Osteocyte (in vitro differentiated cells): Measurements from ENCODE around the gene HSD11B2. TPM values are rescaled to one million over a fixed set of nuclear protein-coding genes. Genes with fewer than 3 reads are reported as not detected.

Experiments used
- DNase-seq: peaks from one replicate; pipeline ENCODE4 v3.0.0; 2021; ENCODE audit warnings: mixed read lengths; ENCODE audit not compliant: unreplicated experiment; ENCODE audit errors: extremely low spot score
- H3K27ac Mint-ChIP-seq: one replicate; pipeline ENCODE4 v1.8.0; 2021; ENCODE audit warnings: mild to moderate bottlenecking, mixed read lengths; ENCODE audit not compliant: unreplicated experiment
- H3K27me3 Mint-ChIP-seq: one replicate; pipeline ENCODE4 v1.8.0; 2021; ENCODE audit warnings: mixed read lengths; ENCODE audit not compliant: unreplicated experiment
- H3K36me3 Mint-ChIP-seq: one replicate; pipeline ENCODE4 v1.8.0; 2021; ENCODE audit warnings: mixed read lengths; ENCODE audit not compliant: unreplicated experiment
- H3K4me1 Mint-ChIP-seq: one replicate; pipeline ENCODE4 v1.8.0; 2021; ENCODE audit warnings: mixed read lengths; ENCODE audit not compliant: unreplicated experiment
- H3K4me3 Mint-ChIP-seq: one replicate; pipeline ENCODE4 v1.8.0; 2021; ENCODE audit warnings: mild to moderate bottlenecking, moderate library complexity, mixed read lengths; ENCODE audit not compliant: unreplicated experiment
- H3K9me3 Mint-ChIP-seq: one replicate; pipeline ENCODE4 v1.8.0; 2021; ENCODE audit warnings: mixed read lengths; ENCODE audit not compliant: unreplicated experiment
- total RNA-seq: library from RNA; stranded (reverse); gene quantifications from 2 replicates; pipeline ENCODE4 v1.2.1, GENCODE V29; 2021
- TF ChIP-seq, protein P1 (sequence below): fragments of 200-600 bp; sonication (generic); IDR thresholded peaks from 2 replicates; pipeline ENCODE4 v1.5.0; 2021; ENCODE audit warnings: antibody characterized with exemption, mild to moderate bottlenecking, moderate library complexity

The HSD11B2 gene
- total RNA-seq, 1 donor from 2014 or later = 0.40 TPM

GRCh38 chr16:67471758-67472384 lies 41.0 kb downstream of the HSD11B2 start:
- TF ChIP-seq, protein P1, sequence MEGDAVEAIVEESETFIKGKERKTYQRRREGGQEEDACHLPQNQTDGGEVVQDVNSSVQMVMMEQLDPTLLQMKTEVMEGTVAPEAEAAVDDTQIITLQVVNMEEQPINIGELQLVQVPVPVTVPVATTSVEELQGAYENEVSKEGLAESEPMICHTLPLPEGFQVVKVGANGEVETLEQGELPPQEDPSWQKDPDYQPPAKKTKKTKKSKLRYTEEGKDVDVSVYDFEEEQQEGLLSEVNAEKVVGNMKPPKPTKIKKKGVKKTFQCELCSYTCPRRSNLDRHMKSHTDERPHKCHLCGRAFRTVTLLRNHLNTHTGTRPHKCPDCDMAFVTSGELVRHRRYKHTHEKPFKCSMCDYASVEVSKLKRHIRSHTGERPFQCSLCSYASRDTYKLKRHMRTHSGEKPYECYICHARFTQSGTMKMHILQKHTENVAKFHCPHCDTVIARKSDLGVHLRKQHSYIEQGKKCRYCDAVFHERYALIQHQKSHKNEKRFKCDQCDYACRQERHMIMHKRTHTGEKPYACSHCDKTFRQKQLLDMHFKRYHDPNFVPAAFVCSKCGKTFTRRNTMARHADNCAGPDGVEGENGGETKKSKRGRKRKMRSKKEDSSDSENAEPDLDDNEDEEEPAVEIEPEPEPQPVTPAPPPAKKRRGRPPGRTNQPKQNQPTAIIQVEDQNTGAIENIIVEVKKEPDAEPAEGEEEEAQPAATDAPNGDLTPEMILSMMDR = no peak
- Mint-ChIP-seq H3K36me3 (peaks cover 3% of the 10 kb centered on the region), H3K9me3 (no peaks in the 10 kb centered on the region), H3K27me3 (no peaks in the 10 kb centered on the region), H3K27ac (no peak overlapping the region), H3K4me3 (no peak overlapping the region), H3K4me1 (peaks cover 13% of the 10 kb centered on the region)
- DNase-seq = no peak

- H3K9me3 Mint-ChIP-seq = no peaks in the 10 kb centered on the region
- H3K4me1 Mint-ChIP-seq = peaks cover 27% of the 10 kb centered on the region
- H3K27ac Mint-ChIP-seq = no peak overlapping the region
- no peak for DNase-seq
- H3K4me3 Mint-ChIP-seq = no peak overlapping the region
- TF ChIP-seq, protein P1 = no peak
- H3K27me3 Mint-ChIP-seq = no peaks in the 10 kb centered on the region
- H3K36me3 Mint-ChIP-seq = peaks cover 7% of the 10 kb centered on the region
Measured at GRCh38 chr16:67474551-67475455, 43.9 kb downstream of the HSD11B2 start.

DNA sequence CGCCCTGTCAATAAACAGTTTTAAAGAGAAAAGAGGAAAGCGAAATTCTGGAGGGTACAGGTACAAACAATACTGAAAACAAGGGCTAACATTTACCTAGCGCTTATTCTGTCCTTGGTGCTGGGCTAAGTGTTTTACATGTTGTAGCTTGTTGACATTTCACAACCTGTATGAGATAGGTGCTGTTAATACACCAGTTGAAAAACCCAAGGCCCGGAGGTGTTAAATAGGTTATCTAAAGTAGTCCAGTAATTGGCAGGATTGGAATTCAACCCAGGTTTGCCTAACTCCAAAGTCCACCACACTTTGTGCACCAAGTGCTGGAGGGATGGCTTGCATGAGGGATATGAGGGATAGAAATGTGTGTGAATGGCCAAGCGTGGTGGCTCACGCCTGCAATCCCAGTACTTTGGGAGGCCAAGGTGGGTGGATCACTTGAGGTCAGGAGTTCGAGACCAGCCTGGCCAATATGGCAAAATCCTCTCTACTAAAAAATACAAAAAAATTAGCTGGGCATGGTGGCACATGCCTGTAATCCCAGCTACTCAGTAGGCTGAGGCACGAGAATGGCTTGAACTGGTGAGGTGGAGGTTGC lies 47.1 kb downstream of the HSD11B2 start:
- Mint-ChIP-seq H3K4me3 (no peak overlapping the region), H3K4me1 (peaks cover 30% of the 10 kb centered on the region), H3K27ac (no peak overlapping the region), H3K9me3 (no peaks in the 10 kb centered on the region), H3K36me3 (peaks cover 7% of the 10 kb centered on the region), H3K27me3 (no peaks in the 10 kb centered on the region)
- TF ChIP-seq, protein P1 = no peak
- no peak for DNase-seq

DNA sequence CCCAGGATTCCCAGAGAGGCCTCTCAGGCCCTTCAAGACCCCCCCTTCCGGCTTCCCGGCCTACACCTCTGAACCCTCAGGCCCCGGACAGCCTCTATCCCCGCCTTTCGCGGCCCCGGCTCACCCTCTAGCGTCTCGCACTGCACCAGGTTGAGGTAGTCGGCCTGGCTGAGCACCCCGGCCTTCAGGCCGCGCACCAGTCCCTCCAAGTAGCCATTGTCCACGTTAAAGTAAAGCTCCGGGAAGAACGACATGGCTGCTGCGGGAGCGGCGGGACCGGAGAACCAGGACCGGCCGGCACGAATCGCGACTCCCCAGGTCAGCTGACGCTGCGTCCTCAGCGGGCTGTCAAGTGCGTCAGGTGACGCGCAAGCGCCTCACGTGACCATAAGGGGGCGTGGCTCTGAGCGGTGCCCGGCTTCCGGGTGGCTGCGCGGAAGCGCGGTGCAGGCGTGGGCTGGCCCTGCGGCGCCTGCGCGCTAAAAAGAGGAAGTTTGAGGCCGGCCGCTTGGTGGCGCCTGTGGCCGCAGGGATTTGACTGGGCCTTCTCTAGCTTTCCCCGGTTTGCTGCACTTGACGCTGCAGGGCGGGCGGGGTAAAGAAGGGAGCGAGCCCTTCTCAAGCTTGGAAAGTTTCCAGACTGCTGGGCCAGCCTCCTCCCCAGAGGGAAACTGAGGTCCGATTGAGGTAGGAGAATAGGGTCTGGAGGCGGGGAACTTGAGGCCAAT lies 50.1 kb downstream of the HSD11B2 start, which contains the start of gene ATP6V0D1:
TSS of gene ATP6V0D1 (minus strand) at position 325 of the 728 bp plus-strand sequence. CDS start at position 254, 71 bp downstream.
- TF ChIP-seq, protein P1 = peak; percentile 90
- Mint-ChIP-seq H3K36me3 (peaks cover 4% of the 10 kb centered on the region), H3K9me3 (no peaks in the 10 kb centered on the region), H3K27ac (peak within 1 kb of the TSS; percentile 99), H3K4me1 (peaks cover 30% of the 10 kb centered on the region), H3K4me3 (peak within 1 kb of the TSS; percentile 97), H3K27me3 (no peaks in the 10 kb centered on the region)
- DNase-seq = peak; percentile 100
